ENCODE measurements around the gene CES3. TPM values are rescaled to one million over a fixed set of nuclear protein-coding genes. Genes with fewer than 3 reads are reported as not detected.
A peak's percentile ranks its signal among the peaks of the same experiment; 100 is the strongest.

CES3 gene
- total and polyA plus RNA-seq, 9 of the 15 experiments (the other 6 are each of a cell fraction or from before 2014, with no cell fraction given), result 0.06 to 2.2 (median 0.68) TPM

- Histone ChIP-seq H3K27me3 (ENCODE audit: control insufficient read depth in 2 of 2, insufficient read depth in 2 of 2, low read length in 2 of 2) (no peaks in the 10 kb centered on the region), H3K9me3 (replicated peaks; ENCODE audit: control insufficient read depth, insufficient read depth, low read depth, low read length) (peaks cover 2% of the 10 kb centered on the region), H3K9ac (ENCODE audit: insufficient read depth in 1 of 2, low read depth in 2 of 2, low read length in 2 of 2) (no peak overlapping the region), H4K20me1 (replicated peaks; ENCODE audit: control insufficient read depth, insufficient read depth, low read length) (no peaks in the 10 kb centered on the region), H3K27ac (ENCODE audit: extremely low read depth, low read depth, low read length) (no peak overlapping the region), H3K4me1 (replicated peaks in 1 of 2; ENCODE audit: control insufficient read depth in 2 of 2, insufficient read depth in 2 of 2, low read length in 2 of 2) (peaks cover 7 to 11% of the 10 kb centered on the region in 2 experiments; a peak in 1 of 5 replicates), H3K79me2 (ENCODE audit: control insufficient read depth, insufficient read depth, low read length) (no peaks in the 10 kb centered on the region), H3K36me3 (ENCODE audit: control insufficient read depth, insufficient read depth, low read length) (no peaks in the 10 kb centered on the region), H3K9me1 (ENCODE audit: control insufficient read depth, insufficient read depth, low read length) (no peaks in the 10 kb centered on the region), H3K4me2 (ENCODE audit: insufficient read depth, low read length) (no peak overlapping the region), H2AFZ (ENCODE audit: low read depth, low read length) (no peak overlapping the region), H3K4me3 (no peak overlapping the region)
- ChIA-PET POLR2A (no interaction called here), CTCF (ENCODE audit: low intra/inter-chr PET ratio) (interaction anchor here (0.7 kb wide), 1 partner anchor 205 kb away, joined by 3 read pairs; no protein-coding TSS in a partner anchor)
- ATAC-seq, result no peak
- TF ChIP-seq ZFP36 (IDR thresholded peaks at IDR 0.05; ENCODE audit: low read depth, low read length, partially characterized antibody) (peak; percentile 53), BCOR (IDR thresholded peaks at IDR 0.05) (peak; percentile 57; the same call in 1 of the 2 replicates), RBM25 (IDR thresholded peaks at IDR 0.05; ENCODE audit: low read depth, low read length, severe bottlenecking) (peak; percentile 62), EGR1 (conservative IDR thresholded peaks at IDR 0.05) (no peak), KDM1A (IDR thresholded peaks at IDR 0.05) (0 out of 4 replicates have a peak, but pooled peaks of 1 of the 2 experiments have one; percentile 22)
- intact Hi-C loops (cut with micrococcal nuclease) (loop anchor here (5.0 to 10.0 kb wide), 4 partner anchors 67 to 514 kb away; partner anchors contain the start of genes FHOD1, MATCAP1 and SLC9A5), in situ Hi-C loops (cut with MboI) (loop anchor here (25.0 kb wide), 2 partner anchors 212 to 462 kb away; partner anchors contain the start of genes B3GNT9, FBXL8, HSF4 and NOL3)
- no peak for FAIRE-seq
- WGBS (ENCODE audit: insufficient coverage, low coverage, missing lambda C conversion rate), result 50% methylated on average over 2 of the region's 2 CpGs
- no TSS peak for BruUV-seq (replicated peaks)
- DNase-seq (ENCODE audit: extremely low read depth in 1 of 4, low spot score in 3 of 4), result no peak
These were observed 10.6 kb upstream of the CES3 start for GRCh38 chr16:66950437-66950836.

Data from K562 (cell line).